A549 (cell line): Measurements from ENCODE around the gene GRK1. TPM values are rescaled to one million over a fixed set of nuclear protein-coding genes. Genes with fewer than 3 reads are reported as not detected.
A peak's percentile ranks its signal among the peaks of the same experiment; 100 is the strongest.

ENCODE experiments used
- ATAC-seq, 2 experiments: fragments of 200-7000 bp in 1 of 2; fragments of >200 bp in 1 of 2; cut with Nextera tagmentation in 1 of 2; cut with Tn5 transposase in 1 of 2; 3 replicates each; pipeline versions ENCODE4 v1.8.0 to v1.9.1; 2018 to 2020; ENCODE audit warnings: mild to moderate bottlenecking in 1 of 2, moderate library complexity in 1 of 2
- CTCF ChIA-PET: fragments of 300-600 bp; sonication (Branson Sonifier 250); formaldehyde crosslinking; extraction: SDS; loops from one replicate; lab custom pipeline; 2021; ENCODE audit warnings: antibody characterized with exemption, inconsistent platforms; lab: Yijun Ruan, JAX
- POLR2A ChIA-PET: fragments of 350-600 bp; formaldehyde crosslinking; extraction: SDS; loops from one replicate; lab custom pipeline; 2021; ENCODE audit warnings: antibody characterized with exemption, inconsistent platforms; lab: Yijun Ruan, JAX
- DNase-seq, 2 experiments: peaks; one replicate each; pipeline versions ENCODE4 v3.0.0 to v3.0.0-alpha.2; 2011 to 2016; ENCODE audit warnings: low read depth in 1 of 2, low spot score in 1 of 2
- FAIRE-seq: peaks from 2 replicates; lab custom pipeline; 2011; peaks lifted over from hg19 to GRCh38; lab: Jason Lieb, UNC
- H3K27ac ChIP-seq, 2 experiments: fragments of >200 bp; sonication (Bioruptor Twin); formaldehyde crosslinking; 3 replicates each; pipeline ENCODE4 v1.5.1; 2016 to 2017
- H3K4me1 ChIP-seq: fragments of >200 bp; sonication (Bioruptor Twin); formaldehyde crosslinking; 3 replicates; pipeline ENCODE4 v1.6.1; 2016
- H3K4me2 ChIP-seq: fragments of >200 bp; sonication (Bioruptor Twin); formaldehyde crosslinking; 3 replicates; pipeline ENCODE4 v1.6.1; 2016
- H3K4me3 ChIP-seq: fragments of >200 bp; sonication (Bioruptor Twin); formaldehyde crosslinking; 3 replicates; pipeline ENCODE4 v1.5.1; 2016
- H3K9me3 ChIP-seq: fragments of >200 bp; sonication (Bioruptor Twin); formaldehyde crosslinking; 3 replicates; pipeline ENCODE4 v1.6.1; 2016
- EHF ChIP-seq: fragments of 250-450 bp; sonication (Bioruptor Pico); IDR thresholded peaks from 2 replicates; pipeline ENCODE4 v1.5.0; 2020; ENCODE audit warnings: mild to moderate bottlenecking
- EHMT2 ChIP-seq: fragments of 200-600 bp; sonication (generic); IDR thresholded peaks from 2 replicates; pipeline ENCODE4 v1.6.1; 2016; ENCODE audit warnings: antibody characterized with exemption, low read depth, mild to moderate bottlenecking, moderate library complexity
- FOSB ChIP-seq: fragments of 250-450 bp; sonication (Bioruptor Pico); IDR thresholded peaks from 2 replicates; pipeline ENCODE4 v1.5.0; 2020; ENCODE audit warnings: mild to moderate bottlenecking, moderate library complexity
- FOSL2 ChIP-seq, 2 experiments: fragments of 450-650 bp in 1 of 2; fragments of >200 bp in 1 of 2; sonication (Bioruptor Twin) in 1 of 2; formaldehyde crosslinking; IDR thresholded peaks; 2 replicates each; pipeline versions ENCODE4 v1.5.0 to v1.6.1; 2016 to 2020; ENCODE audit warnings: mild to moderate bottlenecking in 1 of 2, moderate library complexity in 1 of 2
- HDAC2 ChIP-seq: fragments of 200-600 bp; sonication (generic); IDR thresholded peaks from 2 replicates; pipeline ENCODE4 v1.6.1; 2016
- HEYL ChIP-seq: fragments of 250-450 bp; sonication (Bioruptor Pico); IDR thresholded peaks from 2 replicates; pipeline ENCODE4 v1.8.0; 2021; ENCODE audit warnings: mild to moderate bottlenecking, moderate library complexity
- HOXA7 ChIP-seq: fragments of 250-450 bp; sonication (Bioruptor Pico); IDR thresholded peaks from 2 replicates; pipeline ENCODE4 v1.5.0; 2020; ENCODE audit warnings: mild to moderate bottlenecking, moderate library complexity
- HOXB13 ChIP-seq: fragments of 250-450 bp; sonication (Bioruptor Pico); IDR thresholded peaks from 2 replicates; pipeline ENCODE4 v1.5.0; 2020; ENCODE audit warnings: low read depth, mild to moderate bottlenecking, moderate library complexity
- JUN ChIP-seq, 2 experiments: fragments of >200 bp; sonication (Bioruptor Twin); formaldehyde crosslinking; IDR thresholded peaks; 2 replicates in 1 of 2; 3 replicates in 1 of 2; pipeline ENCODE4 v1.6.1; 2016 to 2017
- JUNB ChIP-seq: fragments of >200 bp; sonication (Bioruptor Twin); formaldehyde crosslinking; IDR thresholded peaks from 2 replicates; pipeline ENCODE4 v1.6.1; 2016
- KDM1A ChIP-seq: fragments of 200-600 bp; sonication (generic); IDR thresholded peaks from 2 replicates; pipeline ENCODE4 v1.6.1; 2016; ENCODE audit warnings: low read depth, mild to moderate bottlenecking
- RNF2 ChIP-seq: fragments of 200-600 bp; sonication (generic); IDR thresholded peaks from 2 replicates; pipeline ENCODE4 v1.6.1; 2016; ENCODE audit warnings: low read depth, mild to moderate bottlenecking, antibody characterized with exemption, moderate library complexity, borderline replicate concordance
- WGBS: methylation state at CpG from one replicate; pipeline ENCODE4 v1.1.6; 2017; ENCODE audit errors: missing lambda C conversion rate; 5-methylcytosine and 5-hydroxymethylcytosine counted together
- polyA plus RNA-seq, 4 experiments: library from polyadenylated mRNA; depleted of rRNA in 3 of 4; stranded (reverse); fragments of >200 nt; fragmentation: RNase III in 1 of 4; extraction: RNeasy Plus Mini Kit Qiagen cat#74134 plus additional on column Dnase treatment in 1 of 4; gene quantifications; 2 replicates in 3 of 4; 3 replicates in 1 of 4; pipeline ENCODE4 v1.2.3, GENCODE V29; 2011 to 2017
- TF ChIP-seq, protein P1 (sequence below): fragments of 150-350 bp; IDR thresholded peaks from 2 replicates; pipeline ENCODE4 v1.6.1; 2014; ENCODE audit warnings: low read depth, mild to moderate bottlenecking, low read length
- TF ChIP-seq, protein P2 (sequence below): fragments of 200-600 bp; sonication (generic); IDR thresholded peaks from 2 replicates; pipeline ENCODE4 v1.6.1; 2016; ENCODE audit warnings: antibody characterized with exemption, mild to moderate bottlenecking, moderate library complexity
- TF ChIP-seq, protein P3 (sequence below): fragments of 450-650 bp; IDR thresholded peaks from 2 replicates; pipeline ENCODE4 v1.6.1; 2014; ENCODE audit warnings: antibody characterized with exemption
- TF ChIP-seq, protein P4 (sequence below): IDR thresholded peaks from 2 replicates; pipeline ENCODE4 v1.6.1; 2012

The GRK1 gene
- polyA plus RNA-seq, 2 of the 4 experiments (the other 2 are of a cell fraction), result not detected

DNA sequence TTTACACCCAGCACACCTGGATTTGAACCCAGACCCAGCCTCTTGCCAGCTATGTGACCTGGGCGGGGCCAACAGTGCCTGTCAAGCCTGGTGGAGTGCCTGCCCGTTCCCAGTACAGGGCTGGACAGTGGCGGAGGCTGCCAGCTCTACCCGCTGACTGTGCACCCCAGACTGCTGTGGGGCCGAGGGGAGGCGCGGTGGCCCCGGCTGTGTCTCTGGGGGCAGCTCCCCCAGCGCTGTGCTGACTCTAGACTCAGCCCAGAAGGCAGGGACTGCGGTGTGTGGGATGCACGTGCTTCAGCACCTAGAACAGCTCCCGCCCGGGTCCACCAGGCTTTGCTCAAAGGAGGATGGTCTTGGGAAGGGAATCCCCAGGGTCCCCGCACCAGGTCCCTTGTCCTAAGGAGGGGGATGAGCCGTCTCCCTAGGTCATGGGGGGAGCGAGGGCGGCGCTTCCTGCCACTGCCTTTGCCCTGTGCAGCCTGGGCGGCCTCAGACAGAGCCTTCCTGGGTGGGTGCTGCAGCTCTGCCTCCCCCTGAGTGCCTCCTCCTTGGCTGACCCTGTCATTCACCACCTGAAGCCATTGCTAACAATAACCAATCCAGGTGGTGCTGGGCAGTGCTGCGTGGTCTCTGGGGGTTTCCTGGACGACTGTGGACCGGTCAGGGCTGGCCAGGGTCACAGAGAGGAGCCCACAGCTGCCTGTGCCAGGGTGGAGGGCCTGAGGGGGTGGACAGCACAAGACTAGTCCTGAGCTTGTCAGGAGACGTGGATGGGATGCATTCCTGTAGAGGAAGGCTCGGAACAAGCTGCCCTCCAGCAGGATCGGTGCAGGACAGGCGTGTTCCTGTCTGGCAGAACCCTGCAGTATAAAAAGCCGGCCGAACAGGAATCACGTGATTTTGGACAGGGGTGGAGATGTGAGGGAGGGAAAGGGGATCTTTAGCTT, 110.6 kb downstream of the GRK1 start:
- Histone ChIP-seq H3K4me3 (no peak overlapping the region), H3K27ac (no peak overlapping the region), H3K9me3 (no peaks in the 10 kb centered on the region; the same call in 2 of the 3 replicates), H3K4me1 (peaks cover 10% of the 10 kb centered on the region; the same call in 2 of the 3 replicates), H3K4me2 (no peak overlapping the region)
- DNase-seq (no peak), ATAC-seq (peak; percentile 56 to 73; a peak in 5 of 6 replicates), FAIRE-seq (no peak)
- ChIA-PET POLR2A (no interaction called here), CTCF (no interaction called here)
- TF ChIP-seq RNF2, result no peak
- TF ChIP-seq HOXB13 (CRISPR knock-in tag), result no peak
- TF ChIP-seq, protein P1, sequence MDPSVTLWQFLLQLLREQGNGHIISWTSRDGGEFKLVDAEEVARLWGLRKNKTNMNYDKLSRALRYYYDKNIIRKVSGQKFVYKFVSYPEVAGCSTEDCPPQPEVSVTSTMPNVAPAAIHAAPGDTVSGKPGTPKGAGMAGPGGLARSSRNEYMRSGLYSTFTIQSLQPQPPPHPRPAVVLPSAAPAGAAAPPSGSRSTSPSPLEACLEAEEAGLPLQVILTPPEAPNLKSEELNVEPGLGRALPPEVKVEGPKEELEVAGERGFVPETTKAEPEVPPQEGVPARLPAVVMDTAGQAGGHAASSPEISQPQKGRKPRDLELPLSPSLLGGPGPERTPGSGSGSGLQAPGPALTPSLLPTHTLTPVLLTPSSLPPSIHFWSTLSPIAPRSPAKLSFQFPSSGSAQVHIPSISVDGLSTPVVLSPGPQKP, result no peak
- TF ChIP-seq EHF (CRISPR knock-in tag), result no peak
- TF ChIP-seq, protein P2, sequence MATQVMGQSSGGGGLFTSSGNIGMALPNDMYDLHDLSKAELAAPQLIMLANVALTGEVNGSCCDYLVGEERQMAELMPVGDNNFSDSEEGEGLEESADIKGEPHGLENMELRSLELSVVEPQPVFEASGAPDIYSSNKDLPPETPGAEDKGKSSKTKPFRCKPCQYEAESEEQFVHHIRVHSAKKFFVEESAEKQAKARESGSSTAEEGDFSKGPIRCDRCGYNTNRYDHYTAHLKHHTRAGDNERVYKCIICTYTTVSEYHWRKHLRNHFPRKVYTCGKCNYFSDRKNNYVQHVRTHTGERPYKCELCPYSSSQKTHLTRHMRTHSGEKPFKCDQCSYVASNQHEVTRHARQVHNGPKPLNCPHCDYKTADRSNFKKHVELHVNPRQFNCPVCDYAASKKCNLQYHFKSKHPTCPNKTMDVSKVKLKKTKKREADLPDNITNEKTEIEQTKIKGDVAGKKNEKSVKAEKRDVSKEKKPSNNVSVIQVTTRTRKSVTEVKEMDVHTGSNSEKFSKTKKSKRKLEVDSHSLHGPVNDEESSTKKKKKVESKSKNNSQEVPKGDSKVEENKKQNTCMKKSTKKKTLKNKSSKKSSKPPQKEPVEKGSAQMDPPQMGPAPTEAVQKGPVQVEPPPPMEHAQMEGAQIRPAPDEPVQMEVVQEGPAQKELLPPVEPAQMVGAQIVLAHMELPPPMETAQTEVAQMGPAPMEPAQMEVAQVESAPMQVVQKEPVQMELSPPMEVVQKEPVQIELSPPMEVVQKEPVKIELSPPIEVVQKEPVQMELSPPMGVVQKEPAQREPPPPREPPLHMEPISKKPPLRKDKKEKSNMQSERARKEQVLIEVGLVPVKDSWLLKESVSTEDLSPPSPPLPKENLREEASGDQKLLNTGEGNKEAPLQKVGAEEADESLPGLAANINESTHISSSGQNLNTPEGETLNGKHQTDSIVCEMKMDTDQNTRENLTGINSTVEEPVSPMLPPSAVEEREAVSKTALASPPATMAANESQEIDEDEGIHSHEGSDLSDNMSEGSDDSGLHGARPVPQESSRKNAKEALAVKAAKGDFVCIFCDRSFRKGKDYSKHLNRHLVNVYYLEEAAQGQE, result peak; percentile 80
- TF ChIP-seq, protein P3, sequence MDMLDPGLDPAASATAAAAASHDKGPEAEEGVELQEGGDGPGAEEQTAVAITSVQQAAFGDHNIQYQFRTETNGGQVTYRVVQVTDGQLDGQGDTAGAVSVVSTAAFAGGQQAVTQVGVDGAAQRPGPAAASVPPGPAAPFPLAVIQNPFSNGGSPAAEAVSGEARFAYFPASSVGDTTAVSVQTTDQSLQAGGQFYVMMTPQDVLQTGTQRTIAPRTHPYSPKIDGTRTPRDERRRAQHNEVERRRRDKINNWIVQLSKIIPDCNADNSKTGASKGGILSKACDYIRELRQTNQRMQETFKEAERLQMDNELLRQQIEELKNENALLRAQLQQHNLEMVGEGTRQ, result no peak
- no peak for TF ChIP-seq JUN (IDR thresholded peaks at IDR 0.05)
- TF ChIP-seq, protein P4, sequence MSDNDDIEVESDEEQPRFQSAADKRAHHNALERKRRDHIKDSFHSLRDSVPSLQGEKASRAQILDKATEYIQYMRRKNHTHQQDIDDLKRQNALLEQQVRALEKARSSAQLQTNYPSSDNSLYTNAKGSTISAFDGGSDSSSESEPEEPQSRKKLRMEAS, result 0 out of 2 replicates have a peak, but pooled peaks have one; percentile 22
- no peak for TF ChIP-seq FOSL2 (IDR thresholded peaks at IDR 0.05)
- TF ChIP-seq FOSL2 (CRISPR knock-in tag; IDR thresholded peaks at IDR 0.05), result no peak
- no peak for TF ChIP-seq FOSB (CRISPR knock-in tag)
- WGBS, result 20% methylated on average over 14 of the region's 29 CpGs

DNA sequence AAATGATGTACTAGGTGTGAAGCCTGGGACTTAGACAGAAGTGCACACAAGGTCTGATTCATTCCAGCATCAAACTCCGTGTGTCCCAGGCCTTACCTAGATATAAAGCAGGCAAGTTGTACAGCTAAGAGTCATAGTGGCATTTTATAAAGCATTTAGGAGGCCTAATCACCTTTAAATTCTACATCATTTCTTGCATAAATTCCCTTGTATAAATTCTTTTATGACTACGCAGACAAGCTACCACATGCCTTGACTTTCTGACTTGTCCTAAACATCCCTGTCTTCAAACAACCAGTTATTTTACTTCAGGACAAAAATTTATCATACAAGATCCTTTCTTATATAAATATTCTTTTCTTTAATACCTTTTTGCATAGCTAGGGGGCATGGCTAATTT, 114.6 kb downstream of the GRK1 start:
- ChIA-PET CTCF (no interaction called here), POLR2A (no interaction called here)
- H3K9me3 ChIP-seq, result no peaks in the 10 kb centered on the region
- TF ChIP-seq JUNB (no peak), HEYL (CRISPR knock-in tag) (no peak), HDAC2 (no peak), KDM1A (no peak), HOXA7 (CRISPR knock-in tag) (no peak), EHMT2 (no peak)
- TF ChIP-seq, protein P2, result no peak
- FAIRE-seq (no peak), DNase-seq (no peak), ATAC-seq (no peak)
- H3K4me3 ChIP-seq, result no peak overlapping the region
- H3K4me2 ChIP-seq, result no peak overlapping the region
- 45% methylated on average over 2 of the region's 2 CpGs for WGBS
- no peaks in the 10 kb centered on the region for H3K4me1 ChIP-seq
- no peak overlapping the region for H3K27ac ChIP-seq
